Measurements from ENCODE around the gene ZP3. TPM values are rescaled to one million over a fixed set of nuclear protein-coding genes. Genes with fewer than 3 reads are reported as not detected.
"Not testable (repeated sequence)": the region's sequence is repeated elsewhere in the genome, so short reads cannot be mapped to it uniquely, and the experiment has no call there.

Gene ZP3
- 23.3 TPM for total RNA-seq

DNA sequence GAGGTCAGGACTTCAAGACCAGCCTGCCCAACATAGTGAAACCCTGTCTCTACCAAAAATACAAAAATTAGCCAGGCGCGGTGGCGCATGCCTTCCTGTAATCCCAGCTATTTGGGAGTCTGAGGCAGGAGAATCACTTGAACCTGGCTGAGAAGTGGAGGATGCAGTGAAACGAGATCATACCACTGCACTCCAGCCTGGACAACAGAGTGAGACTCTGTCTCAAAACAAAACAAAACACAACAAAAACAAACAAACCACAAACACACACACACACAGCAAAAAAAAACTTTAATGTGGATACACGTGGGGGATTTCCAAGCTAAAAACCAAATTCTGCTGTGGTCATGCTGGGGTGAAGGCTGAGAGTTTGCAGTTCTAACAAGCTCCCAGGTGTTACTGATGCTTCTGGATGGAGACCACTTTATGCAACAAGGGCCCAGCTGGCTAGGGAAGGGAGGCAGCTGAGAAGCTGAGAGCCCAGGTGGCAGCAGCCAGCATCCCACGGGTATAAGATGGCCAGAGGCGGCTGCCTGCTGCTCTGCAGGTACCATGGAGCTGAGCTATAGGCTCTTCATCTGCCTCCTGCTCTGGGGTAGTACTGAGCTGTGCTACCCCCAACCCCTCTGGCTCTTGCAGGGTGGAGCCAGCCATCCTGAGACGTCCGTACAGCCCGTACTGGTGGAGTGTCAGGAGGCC lies at the start of gene ZP3:
TSS of gene ZP3 (plus strand) at position 538 of the 699 bp plus-strand sequence. CDS start at position 553, 15 bp downstream.
- no peak for DNase-seq (ENCODE audit: low spot score)

- DNase-seq (ENCODE audit: low spot score), result no peak
Measured at GRCh38 chr7:76375251-76375650, 49.5 kb upstream of the ZP3 start.

DNA sequence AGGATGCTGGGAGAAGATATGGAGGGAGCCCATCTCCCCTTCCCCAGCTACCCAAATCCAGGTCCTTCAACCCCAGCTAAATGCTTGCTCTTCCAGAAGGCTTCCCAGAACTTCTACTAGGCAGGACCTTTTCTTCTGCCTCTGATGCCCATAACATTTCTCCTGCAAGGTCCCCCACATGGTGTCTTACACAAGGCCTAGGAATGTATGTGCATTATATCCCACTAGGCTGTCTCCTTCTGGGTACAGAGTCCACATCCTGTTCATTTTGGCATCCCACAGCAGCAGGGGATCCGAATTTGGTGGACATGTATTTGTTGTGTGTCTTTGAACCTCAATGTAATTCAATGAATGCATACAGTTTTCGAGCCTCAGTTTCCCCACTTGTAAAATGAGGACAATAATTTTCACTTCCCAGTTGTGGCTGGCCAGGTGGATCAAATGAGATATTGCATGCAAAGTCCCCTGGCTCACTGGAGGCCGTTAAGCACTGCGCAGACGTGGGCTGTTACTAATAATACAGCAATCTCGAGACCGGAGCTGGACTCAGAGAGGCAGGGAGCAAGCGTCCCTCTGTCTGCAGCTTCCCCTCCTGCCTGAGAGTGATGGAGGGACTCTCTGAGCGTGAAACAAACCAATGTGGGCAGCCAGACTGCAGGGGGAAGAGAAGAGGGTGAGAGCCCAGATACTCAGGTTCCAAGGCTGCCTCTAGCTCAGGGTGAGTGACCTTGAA lies 47.4 kb upstream of the ZP3 start:
- DNase-seq (ENCODE audit: low spot score), result no peak

GRCh38 chr7:76380623-76380966 lies 44.2 kb upstream of the ZP3 start:
- no peak for DNase-seq (ENCODE audit: low spot score)

DNA sequence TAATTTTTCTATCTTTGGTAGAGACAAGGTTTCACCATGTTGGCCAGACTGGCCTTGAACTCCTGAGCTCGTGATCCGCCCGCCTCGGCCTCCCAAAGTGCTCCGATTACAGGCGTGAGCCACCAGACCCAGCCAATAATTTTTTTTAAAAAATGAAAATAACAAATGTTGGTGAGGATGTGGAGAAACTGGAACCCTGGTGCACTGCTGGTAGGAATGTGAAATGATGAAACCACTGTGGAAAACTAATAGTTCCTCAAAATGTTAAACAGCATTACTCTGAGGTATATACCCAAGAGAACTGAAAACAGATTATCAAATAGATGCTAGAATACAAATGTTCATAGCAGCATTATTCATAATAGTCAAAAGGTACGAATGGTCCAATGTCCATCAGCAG lies 42.9 kb upstream of the ZP3 start:
- DNase-seq (ENCODE audit: low spot score), result no peak

- DNase-seq (ENCODE audit: low spot score), result no peak
Measured at GRCh38 chr7:76383089-76383944, 41.4 kb upstream of the ZP3 start.

DNA sequence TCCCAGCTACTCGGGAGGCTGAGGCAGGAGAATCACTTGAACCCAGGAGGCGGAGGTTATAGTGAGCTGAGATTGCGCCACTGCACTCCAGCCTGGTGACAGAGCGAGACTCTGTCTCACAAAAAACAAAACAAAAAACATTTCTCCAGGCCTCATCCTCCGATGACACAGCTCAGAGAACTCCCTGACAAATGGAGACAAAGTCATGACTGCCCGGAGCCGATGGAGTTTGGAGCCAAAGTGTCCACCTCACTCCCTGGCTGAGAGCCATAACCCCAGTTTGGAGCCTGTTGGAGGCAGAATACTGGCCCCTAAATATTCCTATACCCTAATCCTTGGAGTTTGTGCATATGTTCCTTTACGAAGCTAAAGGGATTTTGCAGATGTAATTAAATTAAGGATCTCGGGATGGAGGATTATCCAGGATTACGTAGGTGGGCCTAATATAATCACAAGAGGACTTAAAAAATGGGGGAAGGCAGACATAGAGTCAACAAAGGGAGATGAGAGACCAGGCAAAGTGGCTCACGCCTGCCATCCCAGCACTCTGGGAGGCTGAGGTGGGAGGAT lies 38.0 kb upstream of the ZP3 start:
- no peak for DNase-seq (ENCODE audit: low spot score)

DNA sequence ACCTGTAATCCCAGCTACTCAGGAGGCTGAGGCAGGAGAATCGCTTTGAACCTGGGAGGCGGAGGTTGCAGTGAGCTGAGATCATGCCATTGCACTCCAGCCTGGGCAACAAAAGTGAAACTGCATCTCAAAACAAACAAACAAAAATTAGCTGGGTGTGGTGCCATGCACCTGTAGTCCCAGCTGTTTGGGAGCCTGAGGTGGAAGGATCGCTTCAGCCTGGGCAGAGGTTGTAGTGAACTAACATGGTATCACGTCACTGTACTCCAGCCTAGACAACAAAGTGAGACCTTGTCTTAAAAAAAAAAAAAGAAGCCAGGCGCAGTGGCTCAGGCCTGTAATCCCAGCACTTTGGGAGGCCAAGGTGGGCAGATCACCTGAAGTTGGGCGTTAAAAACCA lies 37.0 kb upstream of the ZP3 start:
- not testable (repeated sequence) for DNase-seq (ENCODE audit: low spot score)

- DNase-seq (ENCODE audit: low spot score), result no peak
Measured at GRCh38 chr7:76390092-76390491, 34.7 kb upstream of the ZP3 start.

GRCh38 chr7:76392531-76393115 lies 32.1 kb upstream of the ZP3 start:
- no peak for DNase-seq (ENCODE audit: low spot score)

- peak; percentile 94 for DNase-seq (ENCODE audit: low spot score)
Measured at GRCh38 chr7:76393116-76394031, 31.4 kb upstream of the ZP3 start.

DNA sequence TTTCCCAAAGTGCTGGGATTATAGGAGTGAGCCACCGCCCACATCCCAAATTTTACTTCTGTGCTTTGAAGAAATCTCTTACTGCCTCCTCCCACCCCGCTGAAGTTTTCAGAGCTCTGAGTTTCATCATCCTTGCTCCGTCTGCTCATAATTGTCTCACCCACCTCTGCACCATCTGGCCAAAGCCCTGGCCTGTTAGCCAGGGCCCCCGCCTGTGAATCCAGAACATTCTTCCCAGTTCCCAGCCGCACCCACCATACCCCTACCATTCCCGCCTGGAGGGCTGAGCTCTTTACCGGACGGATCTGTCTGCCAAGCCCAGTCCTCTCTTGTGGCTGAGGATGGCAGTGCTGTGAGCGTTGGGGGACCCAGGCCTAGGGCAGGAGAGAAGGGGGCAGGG lies 29.8 kb upstream of the ZP3 start:
- no peak for DNase-seq (ENCODE audit: low spot score)

GRCh38 chr7:76395605-76395964 lies 29.2 kb upstream of the ZP3 start:
- DNase-seq (ENCODE audit: low spot score), result not testable (repeated sequence)

DNA sequence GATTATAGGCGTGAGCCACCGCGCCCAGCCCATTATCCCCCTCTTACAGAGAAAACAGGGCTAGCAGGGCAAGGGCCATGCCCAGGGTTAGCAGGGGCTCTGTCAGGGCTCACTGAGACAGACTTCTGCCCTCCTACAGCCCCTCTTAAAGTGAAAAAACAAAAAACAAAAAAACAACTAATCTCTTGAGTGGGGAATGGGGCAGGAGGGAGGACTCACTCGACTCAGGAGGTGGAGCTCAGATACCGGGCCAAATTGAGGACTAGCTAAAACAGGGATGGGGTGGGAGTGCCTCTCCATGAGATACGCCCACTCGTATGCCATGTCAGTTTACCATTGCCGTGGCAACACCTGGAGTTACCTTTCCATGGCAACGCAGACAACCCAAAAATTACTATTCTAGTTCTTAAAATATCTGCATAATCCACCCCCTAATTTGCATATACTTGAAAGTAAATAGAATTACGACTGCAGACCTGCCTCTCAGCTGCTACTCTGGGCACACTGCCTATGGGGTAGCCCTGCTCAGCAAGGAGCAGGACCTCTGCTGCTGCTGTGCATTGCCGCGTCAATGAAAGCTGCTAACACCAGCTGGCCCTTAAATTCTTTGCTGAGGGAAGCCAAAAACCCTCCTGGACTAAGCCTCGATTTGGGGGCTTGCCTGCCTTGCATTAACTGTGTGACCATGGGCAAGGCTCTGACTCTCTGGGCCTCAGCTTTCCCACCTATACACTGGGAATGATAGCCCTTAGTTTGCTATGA lies 28.6 kb upstream of the ZP3 start:
- DNase-seq (ENCODE audit: low spot score), result no peak

DNA sequence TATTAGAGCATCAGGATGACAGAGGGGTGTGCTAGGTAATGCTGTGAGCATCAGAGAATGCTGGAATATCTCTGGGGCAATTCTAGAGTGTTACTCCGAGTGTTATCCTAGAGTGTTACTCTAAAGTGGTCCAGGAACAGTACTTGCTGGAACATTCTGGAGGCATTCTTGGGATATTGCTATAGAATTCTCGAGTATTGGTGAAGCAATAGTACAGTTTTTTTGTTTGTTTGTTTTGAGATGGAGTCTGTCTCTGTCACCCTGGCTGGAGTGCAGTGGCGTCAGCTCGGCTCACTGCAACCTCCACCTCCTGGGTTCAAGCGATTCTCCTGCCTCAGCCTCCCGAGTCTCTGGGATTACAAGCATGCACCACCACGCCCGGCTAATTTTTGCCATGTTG lies 27.9 kb upstream of the ZP3 start:
- DNase-seq (ENCODE audit: low spot score), result no peak

DNA sequence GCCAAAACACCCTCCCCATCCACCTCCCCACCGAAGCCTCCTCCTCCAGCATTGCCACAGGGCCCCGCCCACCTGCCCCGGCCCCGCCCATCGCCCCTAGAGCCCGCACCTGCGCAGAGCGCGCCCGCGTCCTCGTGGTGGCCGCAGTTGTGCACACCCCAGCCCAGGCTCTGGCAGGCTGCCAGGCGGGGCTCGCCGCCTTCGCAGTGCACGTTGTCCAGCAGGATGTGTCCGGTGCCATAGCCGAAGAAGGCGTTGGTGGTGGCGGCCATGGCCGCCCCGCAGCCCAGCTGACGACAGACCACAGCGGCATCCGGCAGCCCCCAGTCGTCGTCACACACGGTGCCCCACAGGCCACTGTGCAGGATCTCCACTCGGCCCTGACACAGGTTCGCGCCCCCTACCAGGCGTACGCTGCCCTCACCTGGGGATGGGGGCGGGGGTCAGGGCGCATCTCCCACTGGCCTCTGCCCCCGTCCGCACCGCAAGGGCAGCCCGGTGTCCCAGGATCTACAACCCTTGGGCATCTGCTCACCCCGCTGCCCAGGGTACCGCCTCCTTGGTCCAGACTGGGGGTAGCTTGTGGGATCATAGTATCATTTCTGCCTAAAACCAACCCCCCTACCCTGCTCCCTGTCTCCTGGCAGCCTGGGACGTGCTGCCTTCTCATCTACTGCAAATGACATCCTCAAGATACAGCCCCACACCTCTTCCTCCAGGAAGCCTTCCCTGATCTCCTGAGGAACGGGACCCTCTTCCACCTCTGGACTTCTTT lies 27.2 kb upstream of the ZP3 start:
- peak; percentile 82 for DNase-seq (ENCODE audit: low spot score)

DNA sequence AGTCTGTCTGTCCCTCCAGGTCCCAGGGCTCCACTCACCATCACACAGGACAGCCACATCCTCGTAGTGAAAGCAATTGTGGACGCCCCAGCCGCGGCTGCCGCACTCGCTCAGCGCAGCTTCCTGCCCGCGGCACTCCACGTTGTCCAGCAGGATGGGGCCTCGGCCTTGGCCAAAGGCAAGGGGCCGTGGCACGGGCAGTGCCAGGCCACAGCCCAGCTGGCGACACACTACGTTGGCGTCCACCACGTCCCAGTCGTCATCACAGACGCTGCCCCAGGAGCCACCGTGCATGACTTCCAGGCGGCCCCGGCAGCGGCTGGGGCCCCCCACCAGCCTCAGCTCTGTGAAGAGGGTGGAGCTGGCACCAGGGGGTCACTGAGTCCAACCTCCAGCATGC lies 24.5 kb upstream of the ZP3 start:
- no peak for DNase-seq (ENCODE audit: low spot score)

GRCh38 chr7:76403097-76403496 lies 21.7 kb upstream of the ZP3 start:
- not testable (repeated sequence) for DNase-seq (ENCODE audit: low spot score)

- no peak for DNase-seq (ENCODE audit: low spot score)
Measured at GRCh38 chr7:76403780-76404494, 20.8 kb upstream of the ZP3 start.
